ENCODE measurements around the gene RPL27. TPM values are rescaled to one million over a fixed set of nuclear protein-coding genes. Genes with fewer than 3 reads are reported as not detected.

The RPL27 gene
- total RNA-seq, 1 experiment from 2014 or later = 1,565 TPM

GRCh38 chr17:43027091-43028032 lies 29.1 kb downstream of the RPL27 start:
- no peaks in the 10 kb centered on the region for H3K36me3 ChIP-seq (ENCODE audit: control insufficient read depth, insufficient read depth, low read length)
- no peaks in the 10 kb centered on the region for H3K9me3 ChIP-seq
- peaks cover under 1% of the 10 kb centered on the region for H3K36me3 Mint-ChIP-seq (ENCODE audit: insufficient read depth, unreplicated experiment)
- H3K4me1 ChIP-seq = peaks cover 14% of the 10 kb centered on the region; the same call in 1 of the 2 replicates
- no peak overlapping the region for H3K27ac Mint-ChIP-seq (ENCODE audit: unreplicated experiment)
- H3K4me3 Mint-ChIP-seq (ENCODE audit: unreplicated experiment) = no peak overlapping the region
- H3K4me3 ChIP-seq (ENCODE audit: low read depth, low read length) = no peak overlapping the region
- H3K27me3 Mint-ChIP-seq (ENCODE audit: insufficient read depth, unreplicated experiment) = no peaks in the 10 kb centered on the region
- no peaks in the 10 kb centered on the region for H3K9me3 Mint-ChIP-seq (ENCODE audit: unreplicated experiment)
- ChIA-PET CTCF (interaction anchor here (1.6 kb wide), 1 partner anchor 29 kb away, joined by 4 read pairs; the partner anchor contains the start of gene RPL27), POLR2A (interaction anchor here (0.6 kb wide), 1 partner anchor 333 kb away, joined by 6 read pairs; no protein-coding TSS in a partner anchor)
- no peak for TF ChIP-seq CTCF (IDR thresholded peaks at IDR 0.05; ENCODE audit: insufficient read depth in 1 of 2, low read depth in 1 of 2, low read length in 1 of 2, severe bottlenecking in 1 of 2, unreplicated experiment in 1 of 2)
- no peaks in the 10 kb centered on the region for H3K4me1 Mint-ChIP-seq (ENCODE audit: low read depth, unreplicated experiment)
- BruUV-seq (replicated peaks) = no TSS peak
- no peaks in the 10 kb centered on the region for H3K27me3 ChIP-seq (replicated peaks; ENCODE audit: control insufficient read depth, insufficient read depth, low read length)
- intact Hi-C loops (cut with micrococcal nuclease; ENCODE audit: unreplicated experiment) = no loop called here
- DNase-seq = no peak

- POLR2A ChIA-PET = no interaction called here
- BruUV-seq (replicated peaks) = no TSS peak
Measured at GRCh38 chr17:43028221-43028861, 30.1 kb downstream of the RPL27 start.

More at GRCh38 chr17:43028221-43028861, 30.1 kb downstream of the RPL27 start:
- Mint-ChIP-seq H3K4me3 (ENCODE audit: unreplicated experiment) (no peak overlapping the region), H3K27ac (ENCODE audit: unreplicated experiment) (no peak overlapping the region), H3K4me1 (ENCODE audit: low read depth, unreplicated experiment) (no peaks in the 10 kb centered on the region), H3K27me3 (ENCODE audit: insufficient read depth, unreplicated experiment) (no peaks in the 10 kb centered on the region), H3K9me3 (ENCODE audit: unreplicated experiment) (no peaks in the 10 kb centered on the region), H3K36me3 (ENCODE audit: insufficient read depth, unreplicated experiment) (no peaks in the 10 kb centered on the region)
- intact Hi-C loops (cut with micrococcal nuclease; ENCODE audit: unreplicated experiment) = no loop called here
- Histone ChIP-seq H3K4me1 (peaks cover 9% of the 10 kb centered on the region; the same call in 1 of the 2 replicates), H3K4me3 (ENCODE audit: low read depth, low read length) (no peak overlapping the region), H3K27me3 (replicated peaks; ENCODE audit: control insufficient read depth, insufficient read depth, low read length) (no peaks in the 10 kb centered on the region), H3K9me3 (no peaks in the 10 kb centered on the region), H3K36me3 (ENCODE audit: control insufficient read depth, insufficient read depth, low read length) (no peaks in the 10 kb centered on the region)
- TF ChIP-seq CTCF (IDR thresholded peaks at IDR 0.05; ENCODE audit: insufficient read depth in 1 of 2, low read depth in 1 of 2, low read length in 1 of 2, severe bottlenecking in 1 of 2, unreplicated experiment in 1 of 2) = no peak
- no peak for DNase-seq
- CTCF ChIA-PET = interaction anchor here (1.0 kb wide), 1 partner anchor 30 kb away, joined by 3 read pairs; the partner anchor contains the start of gene RPL27

Measured in Caco-2 (cell line).